SK-N-SH (cell line): Measurements from ENCODE around the gene ZBED4. TPM values are rescaled to one million over a fixed set of nuclear protein-coding genes. Genes with fewer than 3 reads are reported as not detected.

Experiments
- CTCF ChIA-PET: fragments of 300-600, 350-600 bp; formaldehyde crosslinking; extraction: SDS; loops from one replicate; lab custom pipeline; 2021; lab: Yijun Ruan, JAX
- POLR2A ChIA-PET: fragments of 350-600 bp; sonication (Branson Sonifier 250); formaldehyde crosslinking; extraction: SDS; loops from one replicate; lab custom pipeline; 2020; ENCODE audit warnings: antibody characterized with exemption, inconsistent platforms; lab: Yijun Ruan, JAX
- DNase-seq: peaks from one replicate; pipeline ENCODE4 v3.0.0; 2012
- H2AFZ ChIP-seq: fragments of 200-600 bp; sonication (generic); 2 replicates; pipeline ENCODE4 v1.8.1; 2016; ENCODE audit warnings: antibody characterized with exemption, mild to moderate bottlenecking, low read depth
- H3F3A ChIP-seq: fragments of 200-600 bp; sonication (generic); replicated peaks from 2 replicates; pipeline ENCODE3; 2016; ENCODE audit warnings: antibody characterized with exemption, mild to moderate bottlenecking; ENCODE audit not compliant: insufficient read depth
- H3K27ac ChIP-seq, 2 experiments: fragments of 200-500 bp in 1 of 2; fragments of 200-600 bp in 1 of 2; sonication (Bioruptor generic) in 1 of 2; sonication (generic), shearing (Covaris generic) in 1 of 2; 2 replicates each; pipeline versions ENCODE4 v1.5.1 to v1.6.1; 2014 to 2016; ENCODE audit warnings: low read depth in 2 of 2, inconsistent platforms in 1 of 2, low read length in 1 of 2, mild to moderate bottlenecking in 1 of 2, mixed read lengths in 1 of 2
- H3K27me3 ChIP-seq: fragments of 200-600 bp; sonication (generic), shearing (Covaris generic); 2 replicates; pipeline ENCODE4 v1.6.1; 2016; ENCODE audit warnings: mixed run types; ENCODE audit not compliant: insufficient read depth
- H3K36me3 ChIP-seq, 2 experiments: fragments of 200-500 bp in 1 of 2; fragments of 200-600 bp in 1 of 2; sonication (Bioruptor generic) in 1 of 2; sonication (generic) in 1 of 2; replicated peaks in 1 of 2; 2 replicates each; pipeline versions ENCODE3 to v1.5.1; 2014 to 2016; ENCODE audit warnings: low read length in 1 of 2, mild to moderate bottlenecking in 1 of 2; ENCODE audit not compliant: insufficient read depth in 2 of 2, control insufficient read depth in 1 of 2
- H3K4me1 ChIP-seq, 2 experiments: fragments of 200-500 bp in 1 of 2; fragments of 200-600 bp in 1 of 2; sonication (Bioruptor generic) in 1 of 2; sonication (generic), shearing (Covaris generic) in 1 of 2; 2 replicates each; pipeline versions ENCODE4 v1.5.1 to v1.6.1; 2014 to 2016; ENCODE audit warnings: low read depth in 1 of 2, low read length in 1 of 2, mixed run types in 1 of 2; ENCODE audit not compliant: insufficient read depth in 2 of 2, control insufficient read depth in 1 of 2
- H3K4me2 ChIP-seq: fragments of 200-600 bp; sonication (generic), shearing (Covaris generic); 2 replicates; pipeline ENCODE4 v1.6.1; 2017; ENCODE audit warnings: mixed run types
- H3K4me3 ChIP-seq, 2 experiments: fragments of 200-500 bp in 1 of 2; fragments of 200-600 bp in 1 of 2; sonication (Bioruptor generic) in 1 of 2; sonication (generic), shearing (Covaris generic) in 1 of 2; 2 replicates each; pipeline versions ENCODE4 v1.5.1 to v1.8.1; 2014 to 2016; ENCODE audit warnings: low read depth in 2 of 2, inconsistent platforms in 1 of 2, low read length in 1 of 2, mild to moderate bottlenecking in 1 of 2, mixed read lengths in 1 of 2, moderate library complexity in 1 of 2
- H3K79me2 ChIP-seq: fragments of 200-600 bp; sonication (generic); 2 replicates; pipeline ENCODE4 v1.8.1; 2017; ENCODE audit warnings: mild to moderate bottlenecking; ENCODE audit not compliant: insufficient read depth
- H3K9ac ChIP-seq: fragments of 200-600 bp; sonication (generic); 2 replicates; pipeline ENCODE4 v1.6.1; 2017; ENCODE audit warnings: mixed run types
- H3K9me2 ChIP-seq: fragments of 200-600 bp; sonication (generic); 2 replicates; pipeline ENCODE4 v1.6.1; 2017; ENCODE audit warnings: mixed run types
- H3K9me3 ChIP-seq: fragments of 200-600 bp; sonication (generic); 2 replicates; pipeline ENCODE4 v1.6.1; 2017; ENCODE audit warnings: mixed run types, mild to moderate bottlenecking, moderate library complexity
- H4K20me1 ChIP-seq: fragments of 200-600 bp; sonication (generic); 2 replicates; pipeline ENCODE4 v1.6.1; 2017; ENCODE audit warnings: mild to moderate bottlenecking, mixed run types; ENCODE audit not compliant: insufficient read depth
- ELF1 ChIP-seq: IDR thresholded peaks from 2 replicates; pipeline ENCODE4 v1.4.0; 2012
- EZH2phosphoT487 ChIP-seq: fragments of 200-600 bp; sonication (generic); IDR thresholded peaks from 2 replicates; pipeline ENCODE4 v1.6.1; 2017; ENCODE audit warnings: low read depth, mixed run types, mild to moderate bottlenecking, antibody characterized with exemption, moderate library complexity, borderline replicate concordance
- FOXJ3 ChIP-seq: sonication (generic); formaldehyde crosslinking; IDR thresholded peaks from 2 replicates; pipeline ENCODE4 v1.5.1; 2020; ENCODE audit warnings: mild to moderate bottlenecking, missing genetic modification reagents
- GATA2 ChIP-seq: sonication (generic); formaldehyde crosslinking; IDR thresholded peaks from 2 replicates; pipeline ENCODE4 v1.5.0; 2020; ENCODE audit warnings: mild to moderate bottlenecking, missing genetic modification reagents
- JUND ChIP-seq: IDR thresholded peaks from 2 replicates; pipeline ENCODE4 v1.4.0; 2012
- MXI1 ChIP-seq: IDR thresholded peaks from 2 replicates; pipeline ENCODE4 v1.6.1; 2012; ENCODE audit warnings: mild to moderate bottlenecking, low read depth, low read length, improper control_type of control experiment
- POLR2AphosphoS5 ChIP-seq: IDR thresholded peaks from 2 replicates; pipeline ENCODE4 v1.6.1; 2012; ENCODE audit warnings: low read depth, low read length
- RAD21 ChIP-seq: IDR thresholded peaks from 2 replicates; pipeline ENCODE4 v1.6.1; 2012; ENCODE audit warnings: mild to moderate bottlenecking, low read length
- RFX5 ChIP-seq: IDR thresholded peaks from 2 replicates; pipeline ENCODE4 v1.6.1; 2012; ENCODE audit warnings: mild to moderate bottlenecking, improper control_type of control experiment, low read length
- TCF12 ChIP-seq: IDR thresholded peaks from 2 replicates; pipeline ENCODE4 v1.4.0; 2012
- TEAD4 ChIP-seq: IDR thresholded peaks from 2 replicates; pipeline ENCODE4 v1.4.0; 2012; ENCODE audit warnings: mild to moderate bottlenecking, borderline replicate concordance; ENCODE audit not compliant: insufficient read depth
- USF2 ChIP-seq: fragments of 150-350 bp; IDR thresholded peaks from 2 replicates; pipeline ENCODE4 v1.6.1; 2017; ENCODE audit warnings: antibody characterized with exemption, low read length, low read depth, borderline replicate concordance
- WGBS: methylation state at CpG from one replicate; pipeline ENCODE4 v1.1.6; 2017; ENCODE audit warnings: low lambda C conversion rate; 5-methylcytosine and 5-hydroxymethylcytosine counted together
- polyA plus RNA-seq, 3 experiments: library from polyadenylated mRNA; depleted of rRNA; stranded (reverse); fragments of >200 nt; gene quantifications; 2 replicates each; pipeline ENCODE4 v1.2.3, GENCODE V29; 2012
- TF ChIP-seq, protein P1 (sequence below): IDR thresholded peaks from 2 replicates; pipeline ENCODE4 v1.6.1; 2012; ENCODE audit warnings: mild to moderate bottlenecking, low read depth, low read length, moderate library complexity
- TF ChIP-seq, protein P2 (sequence below): IDR thresholded peaks from 2 replicates; pipeline ENCODE4 v1.4.0; 2012; ENCODE audit warnings: low read depth

ZBED4 gene
- polyA plus RNA-seq, 1 of the 3 experiments (the other 2 are of a cell fraction): 7.9 TPM

GRCh38 chr22:49893025-49893424, 39.4 kb downstream of the ZBED4 start:
- Histone ChIP-seq H3K27me3 (no peaks in the 10 kb centered on the region), H3F3A (no peaks in the 10 kb centered on the region), H3K4me2 (no peak overlapping the region), H3K79me2 (peaks cover 31% of the 10 kb centered on the region), H3K9me3 (no peaks in the 10 kb centered on the region; the same call in 1 of the 2 replicates), H3K27ac (no peak overlapping the region), H3K36me3 (peaks cover 27 to 40% of the 10 kb centered on the region in 2 experiments), H3K4me3 (no peak overlapping the region), H3K9ac (no peak overlapping the region), H3K9me2 (no peaks in the 10 kb centered on the region), H3K4me1 (no peaks in the 10 kb centered on the region), H4K20me1 (0 out of 2 replicates have a peak, but pooled peaks cover 2% of the 10 kb centered on the region), H2AFZ (no peak overlapping the region)
- WGBS: 71% methylated on average over 4 of the region's 4 CpGs
- CTCF ChIA-PET: interaction anchor here (1.1 to 1.2 kb wide), 2 partner anchors 12 to 37 kb away, joined by 3 to 4 read pairs; no protein-coding TSS in a partner anchor
- POLR2A ChIA-PET: no interaction called here
- no peak for DNase-seq
- TF ChIP-seq TEAD4: no peak
- TF ChIP-seq TCF12: no peak
- no peak for TF ChIP-seq USF2
- TF ChIP-seq POLR2AphosphoS5: no peak
- no peak for TF ChIP-seq GATA2 (CRISPR knock-in tag)
- TF ChIP-seq EZH2phosphoT487: no peak
- no peak for TF ChIP-seq JUND

GRCh38 chr22:49894322-49895054, 40.8 kb downstream of the ZBED4 start:
- 93% methylated on average over 8 of the region's 8 CpGs for WGBS
- H3K27me3 ChIP-seq: no peaks in the 10 kb centered on the region
- H3K4me3 ChIP-seq: no peak overlapping the region
- no peaks in the 10 kb centered on the region for H3K9me2 ChIP-seq
- H3K36me3 ChIP-seq: peaks cover 13 to 32% of the 10 kb centered on the region in 2 experiments
- H3F3A ChIP-seq: no peaks in the 10 kb centered on the region
- H3K4me1 ChIP-seq: no peaks in the 10 kb centered on the region
- TF ChIP-seq, protein P1, sequence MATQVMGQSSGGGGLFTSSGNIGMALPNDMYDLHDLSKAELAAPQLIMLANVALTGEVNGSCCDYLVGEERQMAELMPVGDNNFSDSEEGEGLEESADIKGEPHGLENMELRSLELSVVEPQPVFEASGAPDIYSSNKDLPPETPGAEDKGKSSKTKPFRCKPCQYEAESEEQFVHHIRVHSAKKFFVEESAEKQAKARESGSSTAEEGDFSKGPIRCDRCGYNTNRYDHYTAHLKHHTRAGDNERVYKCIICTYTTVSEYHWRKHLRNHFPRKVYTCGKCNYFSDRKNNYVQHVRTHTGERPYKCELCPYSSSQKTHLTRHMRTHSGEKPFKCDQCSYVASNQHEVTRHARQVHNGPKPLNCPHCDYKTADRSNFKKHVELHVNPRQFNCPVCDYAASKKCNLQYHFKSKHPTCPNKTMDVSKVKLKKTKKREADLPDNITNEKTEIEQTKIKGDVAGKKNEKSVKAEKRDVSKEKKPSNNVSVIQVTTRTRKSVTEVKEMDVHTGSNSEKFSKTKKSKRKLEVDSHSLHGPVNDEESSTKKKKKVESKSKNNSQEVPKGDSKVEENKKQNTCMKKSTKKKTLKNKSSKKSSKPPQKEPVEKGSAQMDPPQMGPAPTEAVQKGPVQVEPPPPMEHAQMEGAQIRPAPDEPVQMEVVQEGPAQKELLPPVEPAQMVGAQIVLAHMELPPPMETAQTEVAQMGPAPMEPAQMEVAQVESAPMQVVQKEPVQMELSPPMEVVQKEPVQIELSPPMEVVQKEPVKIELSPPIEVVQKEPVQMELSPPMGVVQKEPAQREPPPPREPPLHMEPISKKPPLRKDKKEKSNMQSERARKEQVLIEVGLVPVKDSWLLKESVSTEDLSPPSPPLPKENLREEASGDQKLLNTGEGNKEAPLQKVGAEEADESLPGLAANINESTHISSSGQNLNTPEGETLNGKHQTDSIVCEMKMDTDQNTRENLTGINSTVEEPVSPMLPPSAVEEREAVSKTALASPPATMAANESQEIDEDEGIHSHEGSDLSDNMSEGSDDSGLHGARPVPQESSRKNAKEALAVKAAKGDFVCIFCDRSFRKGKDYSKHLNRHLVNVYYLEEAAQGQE: no peak
- TF ChIP-seq RFX5: no peak
- TF ChIP-seq MXI1: no peak
- no peak for TF ChIP-seq RAD21
- TF ChIP-seq USF2: no peak
- no peak for TF ChIP-seq EZH2phosphoT487
- TF ChIP-seq ELF1: no peak
- TF ChIP-seq, protein P2, sequence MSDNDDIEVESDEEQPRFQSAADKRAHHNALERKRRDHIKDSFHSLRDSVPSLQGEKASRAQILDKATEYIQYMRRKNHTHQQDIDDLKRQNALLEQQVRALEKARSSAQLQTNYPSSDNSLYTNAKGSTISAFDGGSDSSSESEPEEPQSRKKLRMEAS: no peak
- TF ChIP-seq GATA2 (CRISPR knock-in tag): no peak
- TF ChIP-seq FOXJ3 (CRISPR knock-in tag): no peak
- no peak for TF ChIP-seq JUND
- no peak overlapping the region for H3K4me2 ChIP-seq
- ChIA-PET POLR2A (no interaction called here), CTCF (interaction anchor here (0.7 kb wide), 1 partner anchor 129 kb away, joined by 3 read pairs; no protein-coding TSS in a partner anchor)
- no peak overlapping the region for H2AFZ ChIP-seq
- H4K20me1 ChIP-seq: 0 out of 2 replicates have a peak, but pooled peaks cover 2% of the 10 kb centered on the region
- no peak overlapping the region for H3K9ac ChIP-seq
- no peak overlapping the region for H3K27ac ChIP-seq
- peaks cover 16% of the 10 kb centered on the region; the same call in 1 of the 2 replicates for H3K79me2 ChIP-seq
- no peaks in the 10 kb centered on the region; the same call in 1 of the 2 replicates for H3K9me3 ChIP-seq
- DNase-seq: peak; percentile 37
